Smooth muscle cell (in vitro differentiated cells): ENCODE results near the gene HERC2. TPM values are rescaled to one million over a fixed set of nuclear protein-coding genes. Genes with fewer than 3 reads are reported as not detected.
"Not testable (repeated sequence)": the region's sequence is repeated elsewhere in the genome, so short reads cannot be mapped to it uniquely, and the experiment has no call there.

Experiments
- DNase-seq: peaks from one replicate; lab custom pipeline; 2025; ENCODE audit not compliant: unreplicated experiment; lab: John Stamatoyannopoulos, UW
- H2AFZ ChIP-seq: fragments of 200-600 bp; sonication (generic); 2 replicates; pipeline ENCODE4 v1.6.0; 2016; ENCODE audit warnings: antibody characterized with exemption, low read depth, mild to moderate bottlenecking
- H3F3A ChIP-seq: fragments of 200-600 bp; sonication (generic); 2 replicates; pipeline ENCODE4 v1.6.0; 2017; ENCODE audit warnings: antibody characterized with exemption, low read depth
- H3K27ac ChIP-seq: fragments of 200-600 bp; sonication (generic); 2 replicates; pipeline ENCODE4 v1.5.1; 2016; ENCODE audit warnings: low read depth, mild to moderate bottlenecking
- H3K27me3 ChIP-seq: fragments of 200-600 bp; sonication (generic); 2 replicates; pipeline ENCODE4 v1.6.1; 2016; ENCODE audit warnings: low read depth, mild to moderate bottlenecking
- H3K36me3 ChIP-seq: fragments of 200-600 bp; sonication (generic); 2 replicates; pipeline ENCODE4 v1.5.1; 2016; ENCODE audit warnings: low read depth
- H3K4me1 ChIP-seq: fragments of 200-600 bp; sonication (generic); 2 replicates; pipeline ENCODE4 v1.5.1; 2016; ENCODE audit warnings: low read depth
- H3K4me2 ChIP-seq: fragments of 200-600 bp; sonication (generic); 2 replicates; pipeline ENCODE4 v1.6.0; 2016; ENCODE audit warnings: mild to moderate bottlenecking
- H3K4me3 ChIP-seq: fragments of 200-600 bp; sonication (generic); 2 replicates; pipeline ENCODE4 v1.5.1; 2016; ENCODE audit warnings: mild to moderate bottlenecking
- H3K79me2 ChIP-seq: fragments of 200-600 bp; sonication (generic); 2 replicates; pipeline ENCODE4 v1.6.0; 2016; ENCODE audit warnings: low read depth, mild to moderate bottlenecking
- H3K9ac ChIP-seq: fragments of 200-600 bp; sonication (generic); 2 replicates; pipeline ENCODE4 v1.6.0; 2016; ENCODE audit warnings: low read depth
- H3K9me3 ChIP-seq: fragments of 200-600 bp; sonication (generic); replicated peaks from 2 replicates; pipeline ENCODE4 v1.5.1; 2016; ENCODE audit warnings: low read depth
- H4K20me1 ChIP-seq: fragments of 200-600 bp; sonication (generic); 2 replicates; pipeline ENCODE4 v1.6.0; 2016; ENCODE audit warnings: low read depth
- CTCF ChIP-seq: fragments of 200-600 bp; sonication (generic); IDR thresholded peaks from 2 replicates; pipeline ENCODE4 v1.5.1; 2017; ENCODE audit warnings: borderline replicate concordance, mild to moderate bottlenecking, antibody characterized with exemption; ENCODE audit not compliant: insufficient read depth, poor library complexity, severe bottlenecking
- WGBS: methylation state at CpG from one replicate; pipeline ENCODE4 v1.1.7; 2016; ENCODE audit warnings: low lambda C conversion rate; 5-methylcytosine and 5-hydroxymethylcytosine counted together
- polyA plus RNA-seq: library from polyadenylated mRNA; unstranded; fragments of >200 nt; fragmentation: Nextera tagmentation; extraction: Ambion mirVana; gene quantifications from 2 replicates; pipeline ENCODE4 v1.2.1, GENCODE V29; 2016
- total RNA-seq: library from RNA; depleted of rRNA; stranded (reverse); fragments of >200 nt; gene quantifications from 2 replicates; pipeline ENCODE4 v1.2.3, GENCODE V29; 2014

Gene HERC2
- total and polyA plus RNA-seq, 2 experiments from 2014 or later, result 19.9 to 33.1 TPM

GRCh38 chr15:28122038-28122949 lies 199.7 kb downstream of the HERC2 start:
- Histone ChIP-seq H2AFZ (no peak overlapping the region), H3K4me1 (no peaks in the 10 kb centered on the region), H3F3A (peaks cover 4% of the 10 kb centered on the region), H3K27ac (no peak overlapping the region), H3K79me2 (no peaks in the 10 kb centered on the region), H3K9ac (no peak overlapping the region), H3K4me3 (no peak overlapping the region), H4K20me1 (peaks cover 19% of the 10 kb centered on the region), H3K36me3 (no peaks in the 10 kb centered on the region), H3K9me3 (no peaks in the 10 kb centered on the region), H3K27me3 (no peaks in the 10 kb centered on the region), H3K4me2 (no peak overlapping the region)
- no peak for TF ChIP-seq CTCF
- DNase-seq, result no peak
- WGBS, result 91% methylated on average over 28 of the region's 28 CpGs

GRCh38 chr15:28121577-28121976 lies 200.4 kb downstream of the HERC2 start:
- H3F3A ChIP-seq, H3K27ac ChIP-seq, H3K4me2 ChIP-seq, H3K9me3 ChIP-seq, H3K79me2 ChIP-seq, DNase-seq, H3K4me3 ChIP-seq, H3K9ac ChIP-seq, H3K4me1 ChIP-seq, H3K36me3 ChIP-seq, H2AFZ ChIP-seq, H3K27me3 ChIP-seq: not testable (repeated sequence)
- WGBS, result 97% methylated on average over 16 of the region's 16 CpGs
- H4K20me1 ChIP-seq, result peaks cover 19% of the 10 kb centered on the region

GRCh38 chr15:28120359-28120640 lies 201.7 kb downstream of the HERC2 start:
- H3F3A ChIP-seq, result peaks cover 4% of the 10 kb centered on the region
- H3K9ac ChIP-seq, result no peak overlapping the region
- H3K4me2 ChIP-seq, result no peak overlapping the region
- no peak overlapping the region for H2AFZ ChIP-seq
- no peak overlapping the region for H3K4me3 ChIP-seq
- no peaks in the 10 kb centered on the region for H3K4me1 ChIP-seq
- no peak for DNase-seq
- no peaks in the 10 kb centered on the region for H3K9me3 ChIP-seq
- H3K27me3 ChIP-seq, result no peaks in the 10 kb centered on the region
- H3K27ac ChIP-seq, result no peak overlapping the region
- no peaks in the 10 kb centered on the region for H3K36me3 ChIP-seq
- no peaks in the 10 kb centered on the region for H3K79me2 ChIP-seq
- no peak for TF ChIP-seq CTCF
- peaks cover 11% of the 10 kb centered on the region for H4K20me1 ChIP-seq
- WGBS, result over 99% methylated on average over 4 of the region's 4 CpGs

GRCh38 chr15:28118531-28118930 lies 203.4 kb downstream of the HERC2 start:
- no peak overlapping the region for H3K9ac ChIP-seq
- H3K27ac ChIP-seq, result no peak overlapping the region
- H3K4me1 ChIP-seq, result no peaks in the 10 kb centered on the region
- H2AFZ ChIP-seq, result no peak overlapping the region
- H4K20me1 ChIP-seq, result peaks cover 17% of the 10 kb centered on the region
- no peaks in the 10 kb centered on the region for H3K27me3 ChIP-seq
- no peaks in the 10 kb centered on the region for H3K9me3 ChIP-seq
- WGBS, result 90% methylated on average over 10 of the region's 10 CpGs
- no peaks in the 10 kb centered on the region for H3K36me3 ChIP-seq
- no peak overlapping the region for H3K4me3 ChIP-seq
- no peak for TF ChIP-seq CTCF
- no peak for DNase-seq
- no peaks in the 10 kb centered on the region for H3F3A ChIP-seq
- H3K4me2 ChIP-seq, result no peak overlapping the region
- no peaks in the 10 kb centered on the region for H3K79me2 ChIP-seq
